ENCODE measurements around the gene RYR3.

DNA sequence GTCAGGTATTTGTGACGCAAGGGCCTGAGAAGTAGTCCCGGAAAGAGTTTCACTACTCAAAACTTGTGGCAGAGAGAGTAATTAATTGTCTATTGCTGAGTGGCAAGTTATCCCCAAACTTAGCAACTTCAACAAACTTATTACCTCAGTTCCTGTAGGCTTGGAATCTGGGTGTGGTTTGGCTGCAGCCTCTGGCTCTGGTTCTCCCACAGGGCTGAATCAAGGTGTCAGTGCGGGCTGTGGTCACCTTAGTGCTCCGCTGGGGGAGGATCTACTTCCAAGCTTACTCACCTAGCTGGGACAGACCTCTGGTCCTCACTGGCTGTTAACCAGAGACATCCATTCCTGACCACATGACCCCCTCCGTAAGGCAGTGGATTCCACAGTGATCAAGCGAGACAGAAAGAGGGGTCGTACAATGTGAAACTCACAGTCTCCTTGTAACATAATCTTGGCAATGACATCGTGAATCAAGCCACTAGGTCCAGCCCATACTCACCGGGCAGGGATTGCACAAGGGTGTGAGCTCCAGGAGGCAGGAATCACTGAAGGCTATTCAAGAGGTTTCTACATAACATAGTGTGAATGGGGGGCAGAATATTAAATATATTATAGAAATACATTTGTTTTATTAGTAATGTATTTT, 138.3 kb downstream of the RYR3 start:
- TF ChIP-seq, protein P1, sequence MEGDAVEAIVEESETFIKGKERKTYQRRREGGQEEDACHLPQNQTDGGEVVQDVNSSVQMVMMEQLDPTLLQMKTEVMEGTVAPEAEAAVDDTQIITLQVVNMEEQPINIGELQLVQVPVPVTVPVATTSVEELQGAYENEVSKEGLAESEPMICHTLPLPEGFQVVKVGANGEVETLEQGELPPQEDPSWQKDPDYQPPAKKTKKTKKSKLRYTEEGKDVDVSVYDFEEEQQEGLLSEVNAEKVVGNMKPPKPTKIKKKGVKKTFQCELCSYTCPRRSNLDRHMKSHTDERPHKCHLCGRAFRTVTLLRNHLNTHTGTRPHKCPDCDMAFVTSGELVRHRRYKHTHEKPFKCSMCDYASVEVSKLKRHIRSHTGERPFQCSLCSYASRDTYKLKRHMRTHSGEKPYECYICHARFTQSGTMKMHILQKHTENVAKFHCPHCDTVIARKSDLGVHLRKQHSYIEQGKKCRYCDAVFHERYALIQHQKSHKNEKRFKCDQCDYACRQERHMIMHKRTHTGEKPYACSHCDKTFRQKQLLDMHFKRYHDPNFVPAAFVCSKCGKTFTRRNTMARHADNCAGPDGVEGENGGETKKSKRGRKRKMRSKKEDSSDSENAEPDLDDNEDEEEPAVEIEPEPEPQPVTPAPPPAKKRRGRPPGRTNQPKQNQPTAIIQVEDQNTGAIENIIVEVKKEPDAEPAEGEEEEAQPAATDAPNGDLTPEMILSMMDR (IDR thresholded peaks at IDR 0.05) = no peak
- no peak for TF ChIP-seq EZH2 (IDR thresholded peaks at IDR 0.05; ENCODE audit: borderline replicate concordance, insufficient read depth, low read depth, low read length, poor library complexity, severe bottlenecking)
